LNCaP clone FGC (cell line): ENCODE results near the gene ENO1.

Experiments used
- DNase-seq: peaks from one replicate; pipeline ENCODE4 v3.0.0-alpha.2; 2011; ENCODE audit warnings: low read depth
- H3K4me3 ChIP-seq: 2 replicates; pipeline ENCODE4 v1.5.1; 2011; ENCODE audit warnings: mild to moderate bottlenecking, low read depth, low read length, control low read depth
- CTCF ChIP-seq: IDR thresholded peaks from 2 replicates; pipeline ENCODE4 v1.5.1; 2012; ENCODE audit warnings: mild to moderate bottlenecking; ENCODE audit not compliant: control insufficient read depth, insufficient read depth; ENCODE audit errors: extremely low read depth

Gene ENO1

GRCh38 chr1:8862528-8862927 is 16.0 kb downstream of the ENO1 start:
- TF ChIP-seq CTCF: peak; percentile 58
- H3K4me3 ChIP-seq: no peak overlapping the region
- no peak for DNase-seq

GRCh38 chr1:8860738-8861516 is 17.6 kb downstream of the ENO1 start:
- no peak overlapping the region for H3K4me3 ChIP-seq
- TF ChIP-seq CTCF: no peak
- no peak for DNase-seq

GRCh38 chr1:8858888-8859706 is 19.4 kb downstream of the ENO1 start:
- no peak overlapping the region for H3K4me3 ChIP-seq
- TF ChIP-seq CTCF: peak; percentile 70
- DNase-seq: no peak

GRCh38 chr1:8858112-8858668 is 20.3 kb downstream of the ENO1 start:
- TF ChIP-seq CTCF: no peak
- H3K4me3 ChIP-seq: no peak overlapping the region
- DNase-seq: no peak

- no peak for DNase-seq
- no peak for TF ChIP-seq CTCF
- H3K4me3 ChIP-seq: no peak overlapping the region
Measured at GRCh38 chr1:8856689-8857412, 21.6 kb downstream of the ENO1 start.

GRCh38 chr1:8854240-8854639 is 24.2 kb downstream of the ENO1 start:
- DNase-seq: no peak
- H3K4me3 ChIP-seq: no peak overlapping the region
- no peak for TF ChIP-seq CTCF
